CD14-positive monocyte (primary cell): Measurements from ENCODE around the gene BFAR. TPM values are rescaled to one million over a fixed set of nuclear protein-coding genes. Genes with fewer than 3 reads are reported as not detected.

ENCODE experiments used
- DNase-seq, 3 donors: peaks; one replicate each; pipeline ENCODE4 v3.0.0-alpha.2; 2011 to 2022
- H2AFZ ChIP-seq: 2 replicates; pipeline ENCODE4 v1.6.0; 2012; ENCODE audit warnings: mild to moderate bottlenecking, low read depth, low read length, inconsistent platforms; ENCODE audit not compliant: insufficient read depth, poor library complexity, severe bottlenecking
- H3K27ac ChIP-seq, 2 donors: 1 replicate in 1 of 2; 2 replicates in 1 of 2; pipeline ENCODE4 v1.5.1; 2012 to 2013; ENCODE audit warnings: low read length in 2 of 2, control low read depth in 1 of 2, inconsistent platforms in 1 of 2, low read depth in 1 of 2, mild to moderate bottlenecking in 1 of 2
- H3K27me3 ChIP-seq, 2 donors: one replicate each; pipeline versions ENCODE4 v1.6.0 to v1.6.1; 2011 to 2013; ENCODE audit warnings: low read length in 2 of 2; ENCODE audit not compliant: control insufficient read depth in 2 of 2, insufficient read depth in 2 of 2
- H3K36me3 ChIP-seq, 2 donors: replicated peaks in 1 of 2; 1 replicate in 1 of 2; 2 replicates in 1 of 2; pipeline versions ENCODE4 v1.5.1 to v1.6.1; 2012 to 2013; ENCODE audit warnings: low read length in 2 of 2, control low read depth in 1 of 2, inconsistent platforms in 1 of 2, mild to moderate bottlenecking in 1 of 2; ENCODE audit not compliant: insufficient read depth in 2 of 2, control insufficient read depth in 1 of 2
- H3K4me1 ChIP-seq, 2 donors: 1 replicate in 1 of 2; 2 replicates in 1 of 2; pipeline versions ENCODE4 v1.5.1 to v1.6.1; 2012 to 2013; ENCODE audit warnings: low read length in 2 of 2, control low read depth in 1 of 2, inconsistent platforms in 1 of 2, mild to moderate bottlenecking in 1 of 2, moderate library complexity in 1 of 2; ENCODE audit not compliant: insufficient read depth in 2 of 2, control insufficient read depth in 1 of 2
- H3K4me2 ChIP-seq: replicated peaks from 2 replicates; pipeline ENCODE3; 2012; ENCODE audit warnings: low read length, moderate library complexity, mild to moderate bottlenecking; ENCODE audit not compliant: poor library complexity, severe bottlenecking; ENCODE audit errors: extremely low read depth
- H3K4me3 ChIP-seq, 3 experiments: fragments of 200-600 bp in 1 of 3; sonication (generic) in 1 of 3; replicated peaks in 1 of 3; 1 replicate in 2 of 3; 2 replicates in 1 of 3; pipeline ENCODE4 v1.5.1; 2011 to 2013; ENCODE audit warnings: low read length in 3 of 3, mild to moderate bottlenecking in 3 of 3, control low read depth in 2 of 3, low read depth in 2 of 3, inconsistent platforms in 1 of 3, moderate library complexity in 1 of 3
- H3K79me2 ChIP-seq: 2 replicates; pipeline ENCODE4 v1.6.0; 2012; ENCODE audit warnings: mild to moderate bottlenecking, control low read depth, inconsistent platforms, low read length, moderate library complexity; ENCODE audit not compliant: insufficient read depth
- H3K9ac ChIP-seq: 2 replicates; pipeline ENCODE4 v1.6.0; 2017; ENCODE audit warnings: low read length, mild to moderate bottlenecking; ENCODE audit not compliant: insufficient read depth, poor library complexity, severe bottlenecking
- H3K9me3 ChIP-seq, 2 donors: replicated peaks in 1 of 2; 1 replicate in 1 of 2; 2 replicates in 1 of 2; pipeline versions ENCODE4 v1.5.1 to v1.6.1; 2012 to 2013; ENCODE audit warnings: low read length in 2 of 2, control low read depth in 1 of 2; ENCODE audit not compliant: control insufficient read depth in 1 of 2, insufficient read depth in 1 of 2
- H4K20me1 ChIP-seq: 2 replicates; pipeline ENCODE4 v1.6.0; 2012; ENCODE audit warnings: mild to moderate bottlenecking, low read length, control low read depth, moderate library complexity; ENCODE audit not compliant: insufficient read depth
- H3K27ac Mint-ChIP-seq, 7 donors: one replicate each; pipeline ENCODE4 v1.8.0; 2020; ENCODE audit warnings: mild to moderate bottlenecking in 7 of 7, mixed read lengths in 7 of 7, moderate library complexity in 6 of 7, inconsistent platforms in 2 of 7
- H3K27me3 Mint-ChIP-seq, 3 donors: one replicate each; pipeline ENCODE4 v1.8.0; 2021 to 2022; ENCODE audit warnings: low read depth in 3 of 3, mild to moderate bottlenecking in 3 of 3, mixed read lengths in 3 of 3, moderate library complexity in 3 of 3, inconsistent platforms in 1 of 3
- H3K36me3 Mint-ChIP-seq, 2 donors: one replicate each; pipeline ENCODE4 v1.8.0; 2020; ENCODE audit warnings: mixed read lengths in 2 of 2, inconsistent platforms in 1 of 2, mild to moderate bottlenecking in 1 of 2
- H3K4me1 Mint-ChIP-seq: one replicate; pipeline ENCODE4 v1.8.0; 2020; ENCODE audit warnings: mild to moderate bottlenecking, mixed read lengths
- H3K4me3 Mint-ChIP-seq, 2 donors: one replicate each; pipeline ENCODE4 v1.8.0; 2020; ENCODE audit warnings: mild to moderate bottlenecking in 2 of 2, mixed read lengths in 2 of 2, moderate library complexity in 1 of 2
- H3K9me3 Mint-ChIP-seq, 7 donors: one replicate each; pipeline ENCODE4 v1.8.0; 2020 to 2022; ENCODE audit warnings: mixed read lengths in 7 of 7, mild to moderate bottlenecking in 6 of 7, moderate library complexity in 6 of 7, inconsistent platforms in 2 of 7
- WGBS: methylation state at CpG from one replicate; pipeline ENCODE4 v1.1.5; 2013; ENCODE audit warnings: missing lambda C conversion rate; ENCODE audit not compliant: insufficient coverage; 5-methylcytosine and 5-hydroxymethylcytosine counted together
- intact Hi-C, 2 donors: fragments of 100-400 bp; cut with micrococcal nuclease; formaldehyde crosslinking; loops; one replicate each; pipeline versions ENCODE4 v1.15.0 to v1.15.1; 2023
- polyA plus RNA-seq, 3 donors: library from polyadenylated mRNA; depleted of rRNA in 1 of 3; unstranded in 2 of 3; stranded (reverse) in 1 of 3; fragments of 300-500 nt in 2 of 3; fragments of >200 nt in 1 of 3; fragmentation: Illumina TruSeq in 2 of 3; gene quantifications; 1 replicate in 2 of 3; 2 replicates in 1 of 3; pipeline ENCODE4 v1.2.3, GENCODE V29; 2012 to 2021
- TF ChIP-seq, protein P1 (sequence below): fragments of 200-600 bp; IDR thresholded peaks from one replicate; pipeline ENCODE4 v1.8.0; 2022; ENCODE audit warnings: antibody characterized with exemption, mild to moderate bottlenecking

BFAR gene
- polyA plus RNA-seq, 3 donors: 27.5 to 36.0 (median 28.6) TPM

GRCh38 chr16:14618566-14618965, 14.2 kb upstream of the BFAR start:
- DNase-seq: no peak
- no peaks in the 10 kb centered on the region for H3K9me3 ChIP-seq
- peaks cover 0 to 2% (median 0%) of the 10 kb centered on the region in 3 donors for H3K27me3 Mint-ChIP-seq
- peaks cover 63 to 85% of the 10 kb centered on the region in 2 donors for H3K36me3 Mint-ChIP-seq
- H3K27me3 ChIP-seq: no peaks in the 10 kb centered on the region
- peak overlapping the region in 1 of 7 donors; percentile 60 for H3K27ac Mint-ChIP-seq
- H3K79me2 ChIP-seq: no peaks in the 10 kb centered on the region
- H3K9me3 Mint-ChIP-seq: no peaks in the 10 kb centered on the region
- TF ChIP-seq, protein P1, sequence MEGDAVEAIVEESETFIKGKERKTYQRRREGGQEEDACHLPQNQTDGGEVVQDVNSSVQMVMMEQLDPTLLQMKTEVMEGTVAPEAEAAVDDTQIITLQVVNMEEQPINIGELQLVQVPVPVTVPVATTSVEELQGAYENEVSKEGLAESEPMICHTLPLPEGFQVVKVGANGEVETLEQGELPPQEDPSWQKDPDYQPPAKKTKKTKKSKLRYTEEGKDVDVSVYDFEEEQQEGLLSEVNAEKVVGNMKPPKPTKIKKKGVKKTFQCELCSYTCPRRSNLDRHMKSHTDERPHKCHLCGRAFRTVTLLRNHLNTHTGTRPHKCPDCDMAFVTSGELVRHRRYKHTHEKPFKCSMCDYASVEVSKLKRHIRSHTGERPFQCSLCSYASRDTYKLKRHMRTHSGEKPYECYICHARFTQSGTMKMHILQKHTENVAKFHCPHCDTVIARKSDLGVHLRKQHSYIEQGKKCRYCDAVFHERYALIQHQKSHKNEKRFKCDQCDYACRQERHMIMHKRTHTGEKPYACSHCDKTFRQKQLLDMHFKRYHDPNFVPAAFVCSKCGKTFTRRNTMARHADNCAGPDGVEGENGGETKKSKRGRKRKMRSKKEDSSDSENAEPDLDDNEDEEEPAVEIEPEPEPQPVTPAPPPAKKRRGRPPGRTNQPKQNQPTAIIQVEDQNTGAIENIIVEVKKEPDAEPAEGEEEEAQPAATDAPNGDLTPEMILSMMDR: no peak
- intact Hi-C loops: no loop called here
- no peak overlapping the region for H3K27ac ChIP-seq
- H3K36me3 ChIP-seq: peaks cover 66 to 91% of the 10 kb centered on the region in 2 donors
- no peak overlapping the region for H3K4me3 Mint-ChIP-seq
- no peaks in the 10 kb centered on the region for H3K4me1 Mint-ChIP-seq
- no peak overlapping the region for H3K4me3 ChIP-seq
- WGBS: 100% methylated on average over 2 of the region's 7 CpGs
- no peak overlapping the region for H2AFZ ChIP-seq
- no peak overlapping the region for H3K4me2 ChIP-seq
- no peak overlapping the region for H3K9ac ChIP-seq
- H4K20me1 ChIP-seq: no peaks in the 10 kb centered on the region
- H3K4me1 ChIP-seq: no peaks in the 10 kb centered on the region

GRCh38 chr16:14627078-14627477, 5.7 kb upstream of the BFAR start:
- Histone ChIP-seq H3K36me3 (peaks cover 32 to 65% of the 10 kb centered on the region in 2 donors), H3K79me2 (peaks cover 24% of the 10 kb centered on the region), H4K20me1 (no peaks in the 10 kb centered on the region), H3K4me1 (peaks cover 23 to 26% of the 10 kb centered on the region in 2 donors), H3K4me3 (no peak overlapping the region), H3K27ac (no peak overlapping the region), H3K27me3 (no peaks in the 10 kb centered on the region), H3K9ac (no peak overlapping the region), H3K4me2 (no peak overlapping the region), H3K9me3 (no peaks in the 10 kb centered on the region), H2AFZ (no peak overlapping the region)
- WGBS: no CpG with 5 or more reads among the region's 4 CpGs
- H3K27me3 Mint-ChIP-seq: no peaks in the 10 kb centered on the region
- intact Hi-C loops: loop anchor here in 1 of 2 donors (10.0 kb wide), 2 partner anchors 342 to 702 kb away; partner anchors contain the start of gene ERCC4
- no peak overlapping the region for H3K27ac Mint-ChIP-seq
- peaks cover 21% of the 10 kb centered on the region for H3K4me1 Mint-ChIP-seq
- peaks cover 45 to 58% of the 10 kb centered on the region in 2 donors for H3K36me3 Mint-ChIP-seq
- no peak for DNase-seq
- TF ChIP-seq, protein P1: no peak
- peaks cover 0 to 3% (median 0%) of the 10 kb centered on the region in 7 donors for H3K9me3 Mint-ChIP-seq
- no peak overlapping the region for H3K4me3 Mint-ChIP-seq
